Activated CD4-positive, alpha-beta T cell treated with anti-CD3 and anti-CD28 coated beads for 48 hours (primary cell): ENCODE results near the gene DDX11.
A peak's percentile ranks its signal among the peaks of the same experiment; 100 is the strongest.
"Not testable (repeated sequence)": the region's sequence is repeated elsewhere in the genome, so short reads cannot be mapped to it uniquely, and the experiment has no call there.

Experiments used
- DNase-seq: peaks from one replicate; pipeline ENCODE4 v3.0.0-alpha.2; 2020

DDX11 gene

GRCh38 chr12:31073527-31074332 is at the start of gene DDX11:
Gene DDX11, plus strand, starts transcription at chr12:31073860. Its CDS starts 4,534 bp downstream, at chr12:31078394.
- peak; percentile 93 for DNase-seq

GRCh38 chr12:31026202-31026601 is 47.5 kb upstream of the DDX11 start:
- DNase-seq = no peak

GRCh38 chr12:31027006-31027405 is 46.7 kb upstream of the DDX11 start:
- not testable (repeated sequence) for DNase-seq

- DNase-seq = no peak
Observed at GRCh38 chr12:31029468-31029867, 44.2 kb upstream of the DDX11 start.

- DNase-seq = no peak
Observed at GRCh38 chr12:31029916-31030562, 43.6 kb upstream of the DDX11 start.

GRCh38 chr12:31031951-31032335 is 41.7 kb upstream of the DDX11 start:
- DNase-seq = no peak

GRCh38 chr12:31033146-31033545 is 40.5 kb upstream of the DDX11 start:
- DNase-seq = no peak

- no peak for DNase-seq
Observed at GRCh38 chr12:31033681-31034080, 40.0 kb upstream of the DDX11 start.

GRCh38 chr12:31034372-31034771 is 39.3 kb upstream of the DDX11 start:
- DNase-seq = no peak

- DNase-seq = no peak
Observed at GRCh38 chr12:31035226-31035625, 38.4 kb upstream of the DDX11 start.

GRCh38 chr12:31035967-31036665 is 37.5 kb upstream of the DDX11 start:
- no peak for DNase-seq

GRCh38 chr12:31037028-31037427 is 36.6 kb upstream of the DDX11 start:
- DNase-seq = no peak

- no peak for DNase-seq
Observed at GRCh38 chr12:31037931-31038330, 35.7 kb upstream of the DDX11 start.

GRCh38 chr12:31041033-31041564 is 32.6 kb upstream of the DDX11 start:
- DNase-seq = no peak

- DNase-seq = not testable (repeated sequence)
Observed at GRCh38 chr12:31050143-31050542, 23.5 kb upstream of the DDX11 start.

GRCh38 chr12:31050548-31050947 is 23.1 kb upstream of the DDX11 start:
- DNase-seq = not testable (repeated sequence)

- peak; percentile 55 for DNase-seq
Observed at GRCh38 chr12:31051692-31052091, 22.0 kb upstream of the DDX11 start.

GRCh38 chr12:31052121-31052520 is 21.5 kb upstream of the DDX11 start:
- not testable (repeated sequence) for DNase-seq

- DNase-seq = not testable (repeated sequence)
Observed at GRCh38 chr12:31052666-31053439, 20.8 kb upstream of the DDX11 start.

GRCh38 chr12:31053944-31054343 is 19.7 kb upstream of the DDX11 start:
- not testable (repeated sequence) for DNase-seq

- no peak for DNase-seq
Observed at GRCh38 chr12:31057671-31058070, 16.0 kb upstream of the DDX11 start.

- DNase-seq = not testable (repeated sequence)
Observed at GRCh38 chr12:31066196-31066595, 7.5 kb upstream of the DDX11 start.

GRCh38 chr12:31067656-31068055 is 6.0 kb upstream of the DDX11 start:
- DNase-seq = not testable (repeated sequence)
